Posterior vena cava (tissue), 2 donors: ENCODE results near the gene HIPK2. TPM values are rescaled to one million over a fixed set of nuclear protein-coding genes. Genes with fewer than 3 reads are reported as not detected.

Experiments used
- DNase-seq: peaks from one replicate; pipeline ENCODE4 v3.0.0-alpha.2; 2020; ENCODE audit warnings: low spot score
- intact Hi-C, 2 donors: fragments of 100-400 bp; cut with DNase I; formaldehyde crosslinking; loops; one replicate each; pipeline versions ENCODE4 v1.14.1 to v1.14.2; 2022 to 2023
- total RNA-seq, 2 donors: library from RNA; stranded (reverse); fragmentation: NEBNext Ultra II Directional; extraction: Animal tissue kit (Norgen Biotek cat#: 25700); gene quantifications; one replicate each; pipeline ENCODE4 v1.2.1, GENCODE V29; 2021
- donor health status: DM: yes; HTN: yes; CAD: no.
- donor health status: DM: yes; HTN: yes; CAD: no.

HIPK2 gene
- total RNA-seq, 2 donors from 2014 or later: 46.5 to 67.6 TPM

DNA sequence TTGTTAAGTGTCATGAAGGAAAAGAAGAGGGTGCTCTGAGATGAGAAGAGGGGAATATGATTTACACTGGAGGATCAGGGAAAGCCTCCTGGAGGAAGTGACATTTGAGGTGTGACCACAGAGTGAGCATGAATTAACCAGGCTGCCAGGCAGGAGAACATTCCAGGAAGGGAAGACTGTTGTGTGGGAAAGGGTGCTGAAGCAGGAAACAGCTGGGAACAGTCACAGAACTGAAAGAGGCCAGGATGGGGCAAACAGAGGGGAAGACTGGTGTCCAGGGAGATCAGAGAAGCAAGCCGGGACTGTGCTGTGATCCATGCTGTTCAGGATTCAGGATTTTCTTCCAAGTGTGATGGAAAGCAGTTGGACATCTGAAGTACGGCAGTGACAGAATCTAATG lies 14.9 kb downstream of the HIPK2 start:
- intact Hi-C loops: no loop called here
- no peak for DNase-seq

DNA sequence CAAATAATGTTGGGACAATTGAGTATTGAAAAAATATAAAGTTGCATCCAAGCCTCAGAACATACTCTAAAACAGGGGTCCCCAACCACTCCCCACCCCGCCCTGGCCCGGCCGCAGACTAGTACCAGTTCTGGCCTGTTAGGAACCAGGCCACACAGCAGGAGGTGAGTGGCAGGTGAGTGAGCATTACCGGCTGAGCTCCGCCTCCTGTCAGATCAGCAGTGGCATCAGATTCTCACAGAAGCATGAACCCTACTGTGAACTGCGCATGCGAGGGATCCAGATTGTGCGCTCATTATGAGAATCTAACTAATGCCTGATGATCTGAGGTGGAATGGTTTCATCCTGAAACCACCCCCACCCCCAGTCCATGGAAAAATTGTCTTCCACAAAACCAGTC lies 19.4 kb downstream of the HIPK2 start:
- no peak for DNase-seq
- intact Hi-C loops: no loop called here

- DNase-seq: no peak
- intact Hi-C loops: no loop called here
These were observed 19.8 kb downstream of the HIPK2 start for GRCh38 chr7:139757968-139758367.

DNA sequence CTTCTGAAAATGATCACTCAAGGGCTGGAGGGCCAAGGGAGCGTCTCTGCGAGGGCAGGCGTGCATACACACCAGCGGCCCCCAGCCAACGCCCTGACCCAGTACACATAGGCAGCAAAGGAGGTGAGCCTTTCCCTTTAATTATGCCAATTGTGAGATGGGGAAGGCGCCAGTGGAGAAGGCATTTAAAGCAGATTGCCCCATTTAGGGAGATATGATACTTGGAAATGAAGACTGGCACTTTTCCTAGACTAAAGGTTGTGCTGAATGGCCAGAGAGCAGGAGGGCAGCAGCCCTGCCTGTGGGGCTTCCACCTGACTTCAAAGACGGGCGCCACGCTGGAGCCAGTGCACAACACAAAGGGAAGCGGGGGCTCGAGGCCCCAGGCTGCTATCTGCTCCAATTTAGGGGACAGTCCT lies 24.1 kb downstream of the HIPK2 start:
- no peak for DNase-seq
- intact Hi-C loops: no loop called here

DNA sequence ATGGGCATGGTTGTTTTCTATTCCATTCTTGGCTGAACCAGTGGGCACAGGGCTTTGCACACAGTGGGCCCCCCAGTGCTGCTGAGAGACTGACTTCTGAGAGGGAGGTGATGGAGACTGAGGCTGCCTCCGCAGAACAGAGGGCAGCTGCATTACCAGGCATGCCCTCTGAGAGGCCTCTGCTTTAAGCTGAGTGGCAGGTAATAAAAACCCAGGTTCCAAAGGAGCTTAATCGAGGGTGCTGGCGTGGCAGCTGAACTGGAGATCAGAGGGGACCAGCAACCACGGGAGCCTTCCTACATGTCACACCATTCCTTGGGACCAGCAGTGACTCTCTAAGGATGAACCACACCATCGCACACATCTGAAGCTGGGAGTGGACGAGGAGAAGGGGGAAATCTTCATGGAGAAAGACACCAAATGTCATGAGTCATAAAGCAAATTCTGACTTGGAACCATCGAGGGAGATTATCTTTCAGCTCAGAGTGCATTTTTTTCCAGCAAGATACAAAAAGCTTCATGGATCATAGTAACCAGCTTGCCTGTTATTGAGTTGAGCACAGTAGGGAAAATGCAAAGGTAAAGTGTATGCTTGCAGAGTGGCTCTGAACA lies 24.6 kb downstream of the HIPK2 start:
- no peak for DNase-seq
- intact Hi-C loops: no loop called here

DNA sequence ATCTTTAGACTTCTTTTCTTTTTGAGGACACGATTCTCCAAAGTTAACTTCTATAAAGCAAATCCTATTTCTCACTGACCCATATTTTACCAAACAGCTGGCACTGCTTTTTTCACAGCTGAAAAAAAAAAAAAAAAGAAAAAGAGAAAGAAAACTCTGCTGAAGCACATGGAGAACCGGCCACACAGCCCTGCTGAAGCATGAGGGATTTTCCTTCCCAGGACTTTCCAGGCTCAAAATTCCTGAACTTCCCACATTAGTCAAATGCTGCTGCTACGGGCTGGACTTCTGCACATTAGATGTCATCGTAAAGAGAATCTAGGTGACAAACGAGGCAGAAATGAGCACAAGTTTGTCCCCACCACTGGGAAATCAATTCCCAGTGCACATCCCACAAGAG lies 25.2 kb downstream of the HIPK2 start:
- intact Hi-C loops: no loop called here
- no peak for DNase-seq

- DNase-seq: no peak
- intact Hi-C loops: no loop called here
These were observed 25.6 kb downstream of the HIPK2 start for GRCh38 chr7:139752148-139752547.

DNA sequence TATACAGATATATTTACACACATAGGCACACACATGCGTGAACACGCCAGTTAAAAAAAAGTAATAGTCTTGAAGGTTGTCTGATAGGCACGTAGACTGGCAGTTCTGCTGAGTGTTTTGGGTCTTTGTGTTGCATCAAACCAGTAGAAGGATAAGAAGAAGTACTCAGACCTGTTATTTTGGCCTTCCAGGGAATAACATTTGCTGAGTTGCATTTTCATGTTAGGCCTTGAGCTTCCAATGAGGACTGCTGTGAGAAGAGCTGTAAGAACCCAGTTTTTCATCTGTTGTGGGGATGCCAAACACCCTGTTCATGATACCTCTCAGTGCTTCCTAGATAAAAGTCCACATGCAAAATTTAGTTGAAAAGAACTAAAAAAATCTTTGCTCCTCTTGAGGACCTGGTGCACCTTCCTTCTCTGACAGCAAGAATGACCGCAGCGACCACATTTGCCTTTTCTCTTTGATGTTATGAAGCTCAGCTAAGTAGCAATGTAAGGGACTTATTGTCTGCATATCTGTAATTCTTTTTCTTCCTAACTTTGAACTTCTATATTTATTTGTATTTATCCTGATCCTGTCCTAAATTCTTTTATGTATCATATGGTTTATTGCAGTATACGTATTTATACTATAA lies 27.2 kb downstream of the HIPK2 start:
- intact Hi-C loops: no loop called here
- no peak for DNase-seq

GRCh38 chr7:139749545-139749944 lies 28.3 kb downstream of the HIPK2 start:
- DNase-seq: no peak
- intact Hi-C loops: no loop called here

DNA sequence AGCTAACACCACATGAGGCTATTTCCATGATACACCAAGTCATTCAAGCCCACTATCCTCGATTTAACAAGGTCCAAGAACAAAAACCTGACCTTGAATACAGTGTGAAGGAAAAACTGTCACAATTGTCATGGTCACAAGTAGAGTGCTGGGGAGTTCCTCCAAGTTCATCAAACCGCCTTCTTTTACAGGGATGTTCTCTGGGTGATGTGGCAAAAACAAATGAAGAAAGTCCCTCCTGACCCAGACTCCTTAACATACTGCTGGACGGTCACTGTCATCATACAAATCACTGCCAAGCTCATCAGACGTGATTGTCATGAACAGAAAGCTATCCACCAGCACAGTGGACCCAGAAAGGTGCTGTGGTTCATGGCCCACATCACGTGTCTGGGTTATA lies 28.9 kb downstream of the HIPK2 start:
- intact Hi-C loops: no loop called here
- no peak for DNase-seq

DNA sequence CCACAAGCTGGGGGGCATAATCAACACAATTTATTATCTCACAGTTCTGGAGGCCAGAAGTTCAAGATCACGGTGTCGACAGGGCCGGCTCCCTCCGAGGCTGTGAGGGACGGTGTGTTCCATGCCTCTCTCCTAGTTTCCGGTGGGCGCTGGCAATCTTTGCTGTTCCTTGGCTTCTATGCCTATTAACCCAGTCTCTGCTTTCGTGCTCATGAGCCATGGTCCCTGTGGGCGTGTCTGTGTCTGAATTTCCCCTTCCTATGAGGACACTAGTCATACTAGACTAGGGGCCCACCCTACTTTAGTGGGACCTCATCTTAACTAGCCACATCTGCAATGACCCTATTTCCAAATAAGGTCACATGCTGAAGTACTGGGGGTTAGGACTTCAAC lies 29.4 kb downstream of the HIPK2 start:
- intact Hi-C loops: no loop called here
- DNase-seq: no peak

GRCh38 chr7:139747662-139748372 lies 30.0 kb downstream of the HIPK2 start:
- DNase-seq: no peak
- intact Hi-C loops: no loop called here

DNA sequence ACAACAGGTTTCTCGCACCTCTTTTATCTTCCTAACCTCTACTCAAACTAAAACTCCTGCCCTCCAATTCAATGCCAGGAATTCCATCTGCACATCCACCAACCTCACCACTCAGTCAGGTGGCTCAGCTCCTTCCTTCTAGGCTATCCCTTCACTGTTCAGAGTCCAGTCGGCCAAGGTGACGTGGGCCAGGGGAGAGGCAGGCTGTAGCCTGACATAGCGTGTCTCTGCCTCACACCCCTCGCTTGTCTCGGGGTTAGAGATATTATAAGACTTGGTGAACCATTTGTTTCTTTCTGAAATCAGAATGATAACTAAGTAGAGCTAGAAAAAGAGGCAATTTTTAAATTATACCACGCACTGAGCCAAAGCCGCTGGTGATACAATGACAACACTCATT lies 31.1 kb downstream of the HIPK2 start:
- intact Hi-C loops: no loop called here
- DNase-seq: no peak

DNA sequence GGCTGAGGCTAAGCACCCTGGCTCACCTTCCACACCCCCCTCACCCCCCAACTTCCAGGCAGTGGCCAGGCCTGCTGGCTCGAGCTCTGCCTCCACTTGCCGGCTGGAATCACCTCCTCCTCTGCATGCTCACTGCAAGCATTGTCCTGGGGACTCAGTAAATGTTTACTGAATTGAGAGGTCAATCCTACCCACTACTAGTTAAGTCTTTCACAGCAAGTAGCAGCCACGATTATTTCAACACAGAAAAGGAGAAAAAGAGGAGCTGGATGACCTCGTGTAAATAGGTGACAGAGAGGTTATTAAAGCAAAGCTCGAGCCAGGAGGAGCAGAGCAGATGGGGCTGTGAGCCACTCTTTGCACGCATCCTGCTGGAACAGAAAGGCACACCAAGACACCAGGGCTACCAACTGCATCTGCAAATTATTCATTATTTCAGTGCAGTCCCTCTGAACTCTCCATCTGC lies 32.1 kb downstream of the HIPK2 start:
- DNase-seq: no peak
- intact Hi-C loops: no loop called here

DNA sequence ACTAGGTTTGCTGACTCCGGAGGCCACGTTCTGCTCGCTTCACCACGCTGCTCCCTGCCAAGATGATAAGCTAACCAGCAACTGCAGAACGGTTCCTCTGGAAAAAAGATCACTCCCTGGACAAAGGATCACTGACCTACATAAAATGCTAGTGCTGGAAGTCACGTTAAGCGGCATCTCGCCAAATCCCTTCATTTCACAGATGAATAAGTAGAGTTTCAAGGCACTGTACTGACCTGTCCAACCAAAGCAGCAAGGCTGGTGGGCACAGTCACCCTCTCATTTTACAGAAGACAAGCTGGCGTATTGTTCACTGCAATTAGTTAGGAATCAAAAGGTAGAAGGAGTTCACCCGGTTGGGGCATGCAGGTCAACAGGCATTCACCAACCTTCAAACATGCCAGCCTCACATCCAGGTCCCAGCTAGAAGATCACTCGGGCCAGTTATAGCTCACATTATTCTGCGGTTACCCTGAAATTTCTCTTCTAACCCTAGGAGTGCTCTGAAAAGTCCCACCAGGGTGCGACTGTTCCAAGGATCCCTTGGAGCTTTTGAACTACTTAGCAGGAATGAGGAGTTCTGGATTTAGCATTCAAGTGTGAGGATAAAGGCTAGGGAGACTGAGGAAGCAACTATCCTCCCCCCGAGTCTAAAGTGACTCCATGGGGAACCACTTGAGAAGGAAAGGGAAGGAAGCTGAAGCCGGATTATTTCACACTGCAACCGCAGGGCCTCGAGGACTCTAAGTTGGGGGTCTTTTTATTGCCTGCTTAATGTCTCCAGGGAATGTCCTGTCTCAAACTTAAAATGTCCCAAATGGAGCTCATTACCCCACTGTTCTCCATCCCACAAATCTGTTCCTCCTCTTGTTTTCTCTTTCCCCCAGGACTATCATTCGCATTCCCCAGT lies 32.8 kb downstream of the HIPK2 start:
- no peak for DNase-seq
- intact Hi-C loops: no loop called here

DNA sequence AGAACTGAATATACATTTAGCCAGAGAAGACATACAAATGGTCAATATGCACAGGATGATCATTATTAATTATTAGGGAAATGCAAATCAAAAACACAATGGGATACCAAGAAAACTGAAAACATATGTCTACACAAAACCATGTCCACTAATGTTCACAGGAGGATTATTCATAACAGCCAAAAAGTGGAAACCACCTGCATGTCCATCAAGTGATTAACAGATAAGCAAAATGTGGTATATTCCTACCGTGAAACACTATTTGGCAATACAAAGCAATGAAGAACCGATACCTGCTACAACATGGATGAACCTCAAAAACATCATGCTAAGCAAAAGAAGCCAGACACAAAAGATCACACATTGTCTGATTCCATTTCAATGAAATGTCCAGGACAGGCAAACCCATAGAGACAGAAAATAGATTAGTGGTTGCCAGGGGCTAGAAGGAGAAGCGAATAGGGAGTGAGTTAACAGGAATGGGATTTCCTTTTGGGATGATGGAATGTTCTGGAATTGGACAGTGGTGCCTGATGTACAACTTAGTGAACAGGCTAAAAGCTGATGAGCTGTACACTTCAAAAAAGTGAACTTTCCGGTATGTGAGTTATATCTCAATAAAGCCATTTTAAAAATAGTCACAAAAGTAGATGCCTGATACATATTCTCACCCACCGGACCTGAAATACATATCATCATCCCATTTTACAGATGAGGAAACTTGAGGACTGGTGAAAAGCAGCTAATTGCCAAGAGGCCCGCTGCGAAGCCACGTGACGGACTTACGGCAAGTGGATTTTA lies 33.6 kb downstream of the HIPK2 start:
- intact Hi-C loops: no loop called here
- DNase-seq: no peak

DNA sequence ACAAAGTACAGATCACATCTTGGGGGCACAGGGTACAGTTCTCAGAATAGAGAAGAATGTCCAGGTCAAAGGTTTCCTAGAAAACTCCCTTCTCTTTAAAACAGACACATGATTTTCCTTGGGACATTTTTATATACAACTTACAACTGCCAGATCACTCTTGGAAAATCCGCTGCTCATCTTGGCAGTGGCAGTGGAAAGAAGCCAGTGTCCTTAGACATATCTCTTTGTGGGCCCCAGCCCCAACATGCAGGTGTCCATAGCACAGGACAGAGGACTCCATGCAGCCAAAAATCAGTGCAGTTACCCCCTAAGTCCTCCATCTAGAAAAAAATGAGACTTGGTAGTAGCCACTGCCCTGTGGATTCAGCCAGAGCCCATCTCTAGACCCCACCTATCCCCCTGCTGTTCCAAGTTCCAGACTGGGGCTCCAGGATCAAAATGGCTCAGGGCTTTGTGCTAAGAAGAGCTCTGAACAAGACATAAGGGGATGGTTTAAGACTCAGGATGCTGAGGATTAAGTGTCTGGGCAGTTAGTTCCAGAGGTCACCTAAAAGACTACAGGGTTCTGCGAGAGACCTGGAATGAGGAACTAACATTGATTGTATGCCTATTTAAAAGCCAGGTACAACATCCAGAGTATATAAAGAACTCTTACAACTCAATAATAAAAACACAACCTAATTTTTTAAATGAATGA lies 34.4 kb downstream of the HIPK2 start:
- intact Hi-C loops: no loop called here
- DNase-seq: no peak

DNA sequence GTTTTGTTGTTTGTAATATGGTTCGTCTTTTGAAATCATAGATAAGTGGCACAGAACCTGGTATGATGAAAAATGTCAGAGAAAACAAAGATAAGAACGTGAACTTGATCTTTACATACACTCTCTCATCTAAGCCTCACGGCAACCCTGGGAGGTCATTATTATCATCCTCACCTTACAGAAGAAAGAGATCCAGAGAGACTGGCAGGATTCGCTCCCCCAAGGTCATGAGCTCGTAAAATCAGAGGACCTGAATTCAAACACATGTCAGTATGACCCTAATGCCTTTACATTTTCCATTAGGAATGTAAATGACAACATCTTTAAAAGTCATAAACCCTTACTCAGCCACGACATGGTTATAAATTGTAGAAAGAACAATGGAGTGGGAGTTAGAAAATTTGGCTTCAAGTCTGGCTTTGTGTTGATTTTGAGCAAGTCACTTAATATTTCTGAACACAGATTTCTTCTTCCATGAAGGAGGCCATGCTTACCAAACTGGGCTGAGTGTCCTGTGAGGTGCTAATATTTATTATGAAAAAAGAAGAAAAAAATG lies 35.9 kb downstream of the HIPK2 start:
- intact Hi-C loops: no loop called here
- DNase-seq: no peak
